Inferior parietal cortex (tissue), 1 donor: ENCODE data around the gene PUSL1.

ENCODE experiments used
- DNase-seq: peaks from one replicate; pipeline ENCODE4 v3.0.0-alpha.2; 2016; ENCODE audit errors: extremely low spot score

PUSL1 gene

DNA sequence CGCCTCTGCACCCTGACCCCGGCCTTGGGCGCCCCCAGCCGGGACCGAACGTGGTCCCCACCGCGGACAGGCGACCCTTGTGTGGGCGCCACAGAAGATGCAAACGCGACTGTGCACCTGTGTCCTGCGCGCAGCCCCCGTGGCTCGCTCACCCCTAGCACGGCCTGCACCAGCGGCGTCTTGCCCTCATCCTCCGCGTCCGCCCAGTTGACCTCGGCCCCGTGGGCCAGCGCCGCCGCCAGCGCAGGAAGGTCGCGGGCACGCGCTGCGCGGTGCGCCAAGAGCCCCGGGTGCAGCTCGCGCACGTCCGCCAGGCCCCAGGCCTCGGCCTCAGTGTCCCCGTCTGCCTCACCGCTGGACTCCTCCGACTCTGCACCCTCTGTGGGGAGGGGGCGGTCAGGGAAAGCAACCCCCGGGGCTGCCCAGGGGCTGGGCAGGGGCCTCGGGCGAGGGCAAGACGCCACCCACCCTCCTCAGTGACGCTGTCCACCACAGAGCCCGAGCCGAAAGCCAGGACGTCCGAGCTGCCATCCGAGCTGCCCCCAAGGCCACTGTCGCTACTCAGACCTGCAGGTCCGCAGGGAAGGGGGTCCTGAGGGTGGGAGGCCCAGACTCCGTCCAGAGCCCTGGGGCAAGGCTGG, 14.0 kb upstream of the PUSL1 start:
- DNase-seq: no peak

DNA sequence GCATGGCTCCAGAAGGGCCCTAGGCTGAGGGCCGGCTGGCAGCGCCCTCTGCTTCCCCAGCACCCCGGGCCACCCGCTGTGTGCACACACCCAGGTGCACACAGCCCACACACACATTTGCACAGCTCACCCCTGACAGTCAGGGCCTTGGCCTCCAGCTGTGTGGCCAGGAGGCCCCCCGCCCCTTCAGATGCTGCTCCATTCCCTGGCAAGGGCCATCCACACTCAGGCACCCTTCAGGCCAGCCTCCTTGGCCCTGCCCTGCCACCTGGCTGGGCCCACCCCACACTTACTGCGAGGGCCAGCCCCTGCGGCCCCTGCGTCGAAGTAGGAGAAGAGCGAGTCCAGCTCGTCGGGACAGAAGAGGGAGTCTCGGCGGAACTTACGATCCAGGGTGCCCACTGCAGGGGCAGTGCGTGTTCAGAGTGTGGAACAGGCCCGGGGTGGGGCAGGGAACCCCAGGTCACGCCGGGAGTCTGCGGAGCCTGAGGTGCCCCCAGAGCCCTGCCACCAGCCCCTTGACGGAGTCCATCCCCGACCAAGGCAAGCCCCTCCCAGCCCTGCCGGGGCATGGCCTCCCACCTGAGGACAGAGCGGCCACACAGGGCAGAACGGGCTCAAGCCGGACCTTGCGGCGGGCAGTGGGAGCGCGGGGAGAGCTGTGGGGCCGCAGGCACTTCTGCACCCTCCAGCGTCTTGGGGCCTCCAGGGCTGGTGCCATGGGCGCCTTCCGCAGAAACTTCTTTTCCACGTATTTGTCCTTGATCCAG, 13.1 kb upstream of the PUSL1 start:
- no peak for DNase-seq

DNA sequence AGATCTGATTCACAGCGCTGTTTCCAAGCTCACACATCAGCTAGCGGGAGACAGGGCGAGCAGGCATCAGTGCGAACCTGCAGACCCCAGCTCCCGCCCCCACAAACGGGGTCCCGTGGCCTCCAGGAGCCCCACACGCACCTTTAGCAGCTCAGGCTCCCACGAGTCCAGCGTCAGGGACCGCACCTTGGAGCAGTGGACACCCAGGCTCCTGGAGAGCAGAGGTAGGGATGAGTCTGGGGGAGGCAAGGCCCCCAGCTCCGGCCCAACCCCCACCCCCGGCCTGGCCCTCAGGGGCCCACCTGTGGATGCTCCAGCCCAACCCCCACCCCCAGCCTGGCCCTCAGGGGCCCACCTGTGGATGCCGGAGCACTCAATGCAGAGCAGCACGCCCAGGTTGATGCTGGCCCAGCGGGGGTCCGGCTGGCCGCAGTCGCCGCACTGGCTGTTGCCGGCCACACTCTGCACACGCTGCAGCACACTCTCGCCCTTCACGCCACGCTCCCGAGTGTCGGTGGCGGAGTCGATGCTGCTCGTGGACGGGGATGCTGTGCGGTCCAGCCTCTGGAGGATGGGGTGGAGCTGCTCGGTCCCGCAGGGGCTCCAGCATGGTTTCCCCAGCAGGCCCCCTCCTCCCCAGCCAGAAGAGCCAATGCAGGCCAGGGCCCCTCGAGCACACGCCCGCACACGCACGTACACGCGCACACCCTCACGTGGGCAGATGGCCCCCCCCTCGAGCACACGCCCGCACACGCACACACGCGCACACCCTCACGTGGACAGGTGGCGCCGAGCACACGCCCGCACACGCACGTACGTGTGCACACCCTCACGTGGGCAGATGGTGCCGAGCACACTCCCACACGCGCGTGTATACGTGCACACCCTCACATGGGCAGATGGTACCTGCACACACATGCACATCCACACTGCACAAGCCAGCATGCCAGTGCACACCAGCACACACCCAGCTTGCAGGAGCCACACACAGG, 12.0 kb upstream of the PUSL1 start:
- no peak for DNase-seq

DNA sequence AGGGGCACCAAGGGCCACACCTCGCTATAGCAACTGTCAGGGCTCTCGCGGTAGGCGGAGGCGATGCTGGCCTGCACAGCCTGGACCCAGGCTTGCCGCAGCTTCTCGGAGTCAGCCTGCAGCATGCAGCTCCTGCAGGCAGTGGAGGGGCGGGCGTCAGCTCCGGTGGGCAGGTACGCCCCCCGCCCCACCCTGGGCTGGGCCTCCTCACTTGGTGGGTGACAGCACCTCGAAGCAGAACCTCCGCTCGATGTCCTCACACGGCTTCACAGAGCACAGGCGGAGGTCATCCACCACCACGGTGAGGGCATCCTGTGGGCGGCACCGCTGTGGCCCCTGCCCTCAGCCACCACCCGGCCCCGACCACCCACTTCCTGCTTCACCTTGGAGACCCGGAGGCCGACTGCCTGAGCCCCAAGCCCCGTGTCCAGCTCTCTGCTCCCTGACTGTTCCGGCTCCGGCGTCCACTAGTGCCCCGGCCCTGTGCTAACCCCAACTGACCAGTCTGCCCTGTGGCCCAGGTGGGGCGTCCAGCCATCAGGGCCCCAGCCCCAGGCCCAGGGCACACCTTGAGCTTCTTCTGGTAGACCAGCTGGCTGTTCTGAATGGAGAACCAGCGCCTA, 10.5 kb upstream of the PUSL1 start:
- no peak for DNase-seq

DNA sequence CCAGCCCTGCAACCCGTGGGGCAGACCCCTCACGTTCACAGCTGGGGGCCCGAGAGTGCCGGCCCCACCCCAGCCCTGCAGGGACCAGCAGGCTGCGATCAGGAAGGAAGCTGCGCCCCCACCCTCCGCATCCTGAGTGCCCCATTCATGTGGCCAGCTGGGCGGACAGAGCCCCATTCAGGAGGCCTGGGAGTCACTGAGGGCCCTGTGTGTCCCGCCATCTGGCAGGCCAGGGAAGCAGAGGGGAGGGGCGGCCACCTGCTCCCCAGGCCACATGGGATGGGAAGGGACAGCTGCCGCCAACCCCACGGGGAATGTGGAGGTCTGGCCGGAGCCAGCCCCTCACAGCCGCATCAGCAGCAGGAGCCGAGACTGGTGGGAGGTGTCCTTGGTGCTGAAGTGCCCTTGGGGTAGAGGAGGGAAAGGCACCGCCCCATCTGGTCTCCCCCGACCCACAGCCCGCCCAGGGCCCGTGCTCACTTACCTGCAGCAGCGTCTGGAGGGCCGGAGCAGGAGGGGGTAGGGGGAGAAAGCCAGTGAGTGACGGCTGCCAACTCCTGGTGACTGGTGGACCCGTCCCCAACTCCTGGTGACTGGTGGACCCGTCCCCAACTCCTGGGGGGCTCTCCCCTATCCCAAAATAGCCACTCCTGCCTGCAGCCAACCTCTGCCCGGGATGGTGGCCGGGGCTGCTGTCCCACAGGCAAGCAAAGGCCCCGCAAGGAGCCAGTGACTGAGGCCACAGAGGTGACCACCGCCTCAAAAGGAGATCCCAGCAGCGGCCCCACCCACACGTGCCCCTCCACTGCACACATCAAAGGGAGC, 9.3 kb upstream of the PUSL1 start:
- DNase-seq: peak; percentile 82

DNA sequence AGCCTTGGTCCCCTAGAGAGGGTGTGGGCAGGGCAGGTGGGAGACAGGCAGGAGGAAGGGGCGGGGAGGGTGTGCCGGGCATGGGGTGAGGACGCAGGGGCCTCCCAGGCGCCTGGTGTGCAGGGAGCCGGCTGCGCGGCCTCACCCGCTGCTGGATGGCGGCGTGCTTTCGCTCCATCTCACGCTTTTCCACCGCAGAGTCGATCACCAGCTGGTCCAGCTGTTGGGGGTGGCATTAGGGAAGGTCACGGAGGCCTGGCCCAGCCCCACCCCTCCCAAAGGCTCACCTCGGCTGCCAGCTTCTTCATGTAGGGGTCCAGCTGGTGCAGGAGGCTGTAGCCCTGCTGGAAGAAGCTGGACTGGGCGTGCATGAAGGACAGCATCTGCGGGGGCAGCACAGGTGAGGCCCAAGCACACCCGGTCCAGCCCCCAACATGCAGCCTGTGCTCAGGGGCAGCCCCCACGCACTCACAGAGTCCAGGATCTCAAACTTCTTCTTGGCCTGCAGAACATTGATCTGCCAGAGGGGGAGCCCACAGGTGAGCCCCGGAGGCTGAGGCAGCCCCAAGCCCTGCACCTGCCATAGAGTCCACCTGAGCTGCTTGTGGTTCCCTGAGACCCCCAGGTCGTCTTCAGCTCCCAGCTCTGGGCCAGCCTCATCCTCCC, 8.6 kb upstream of the PUSL1 start:
- DNase-seq: no peak

DNA sequence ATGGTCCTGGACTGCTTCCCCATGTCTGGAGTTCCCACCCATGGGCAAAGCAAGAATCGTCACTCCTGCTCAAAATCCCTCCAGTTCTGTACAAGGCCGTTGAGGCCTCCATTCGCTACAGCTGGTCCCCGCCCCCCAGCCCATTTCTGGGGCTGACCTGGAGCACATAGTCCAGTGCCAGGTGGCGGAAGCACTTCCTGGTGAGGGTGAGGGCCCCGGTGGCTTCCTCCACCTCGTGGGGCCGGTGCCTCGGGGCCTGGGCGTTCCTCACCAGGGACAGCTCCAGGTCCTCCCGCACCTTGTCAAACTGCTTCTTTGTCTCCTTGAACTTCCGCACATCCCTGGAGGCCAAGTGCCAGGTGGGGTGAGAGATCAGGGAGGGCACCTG, 8.1 kb upstream of the PUSL1 start:
- DNase-seq: no peak

DNA sequence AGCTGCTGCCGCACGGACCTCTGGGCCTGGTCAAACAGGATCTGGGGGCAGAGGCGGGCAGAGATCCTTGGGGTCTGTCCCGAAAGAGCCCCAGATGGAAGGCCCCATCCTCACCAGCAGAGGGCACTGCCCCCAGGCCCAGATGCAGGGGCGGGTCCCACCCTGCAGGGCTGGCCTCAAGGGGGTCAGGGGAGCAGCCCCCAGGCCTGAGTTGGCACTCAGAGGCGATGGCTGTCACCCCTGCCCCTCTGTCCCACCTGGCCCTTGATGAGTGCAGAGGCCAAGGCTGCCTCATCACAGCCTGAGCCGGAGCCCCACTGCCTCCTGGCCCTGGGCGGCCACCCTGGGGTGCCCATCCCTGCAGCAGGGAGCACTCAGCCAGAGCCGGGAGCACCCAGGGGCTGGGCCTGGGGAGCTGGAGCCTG, 6.4 kb upstream of the PUSL1 start:
- no peak for DNase-seq

DNA sequence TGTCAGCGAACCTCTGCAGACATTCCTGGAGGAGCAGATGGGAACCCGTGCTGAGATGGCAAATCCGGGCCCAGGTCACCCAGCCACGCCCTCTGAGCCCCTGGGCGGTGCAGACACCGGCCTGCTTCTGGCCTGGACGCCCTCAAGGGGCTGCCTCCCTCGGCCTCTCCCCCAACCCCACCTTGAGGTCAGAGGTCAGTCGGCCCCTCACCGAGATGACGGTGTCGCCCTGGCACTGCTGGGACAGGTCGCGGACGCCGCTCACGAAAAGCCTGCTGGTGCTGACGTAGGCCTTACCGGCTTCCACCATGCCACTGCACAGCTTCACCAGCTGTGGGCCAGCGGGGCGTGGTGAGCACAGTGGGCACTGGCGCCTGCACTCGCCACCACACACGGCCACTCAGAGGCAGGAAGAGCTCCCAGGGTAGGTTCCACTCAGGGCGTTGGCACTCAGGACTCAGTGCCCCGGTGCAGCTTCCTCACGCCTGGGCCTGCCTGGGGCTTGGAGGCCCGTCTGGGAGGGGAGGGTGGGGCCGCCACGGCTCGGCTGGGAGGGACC, 5.4 kb upstream of the PUSL1 start:
- DNase-seq: no peak

DNA sequence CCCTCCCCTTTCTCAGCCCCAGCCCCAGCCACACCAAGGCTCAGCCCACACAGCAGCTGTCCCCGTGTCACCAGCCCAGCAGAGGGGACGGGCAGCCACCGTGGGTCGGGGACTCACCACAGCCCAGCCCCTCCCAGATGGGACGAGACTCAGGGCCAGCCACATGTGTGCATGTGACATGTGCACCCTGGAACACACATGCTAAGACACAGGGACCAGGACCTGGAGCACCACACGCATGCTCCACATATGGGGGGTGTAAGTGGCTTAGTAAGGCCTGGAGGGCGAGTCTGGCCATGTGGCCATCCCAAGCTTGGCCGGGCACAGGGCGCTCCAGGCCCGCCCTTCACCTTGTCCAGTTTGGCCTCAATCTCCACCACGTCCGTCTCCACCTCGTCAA, 4.7 kb upstream of the PUSL1 start:
- no peak for DNase-seq

DNA sequence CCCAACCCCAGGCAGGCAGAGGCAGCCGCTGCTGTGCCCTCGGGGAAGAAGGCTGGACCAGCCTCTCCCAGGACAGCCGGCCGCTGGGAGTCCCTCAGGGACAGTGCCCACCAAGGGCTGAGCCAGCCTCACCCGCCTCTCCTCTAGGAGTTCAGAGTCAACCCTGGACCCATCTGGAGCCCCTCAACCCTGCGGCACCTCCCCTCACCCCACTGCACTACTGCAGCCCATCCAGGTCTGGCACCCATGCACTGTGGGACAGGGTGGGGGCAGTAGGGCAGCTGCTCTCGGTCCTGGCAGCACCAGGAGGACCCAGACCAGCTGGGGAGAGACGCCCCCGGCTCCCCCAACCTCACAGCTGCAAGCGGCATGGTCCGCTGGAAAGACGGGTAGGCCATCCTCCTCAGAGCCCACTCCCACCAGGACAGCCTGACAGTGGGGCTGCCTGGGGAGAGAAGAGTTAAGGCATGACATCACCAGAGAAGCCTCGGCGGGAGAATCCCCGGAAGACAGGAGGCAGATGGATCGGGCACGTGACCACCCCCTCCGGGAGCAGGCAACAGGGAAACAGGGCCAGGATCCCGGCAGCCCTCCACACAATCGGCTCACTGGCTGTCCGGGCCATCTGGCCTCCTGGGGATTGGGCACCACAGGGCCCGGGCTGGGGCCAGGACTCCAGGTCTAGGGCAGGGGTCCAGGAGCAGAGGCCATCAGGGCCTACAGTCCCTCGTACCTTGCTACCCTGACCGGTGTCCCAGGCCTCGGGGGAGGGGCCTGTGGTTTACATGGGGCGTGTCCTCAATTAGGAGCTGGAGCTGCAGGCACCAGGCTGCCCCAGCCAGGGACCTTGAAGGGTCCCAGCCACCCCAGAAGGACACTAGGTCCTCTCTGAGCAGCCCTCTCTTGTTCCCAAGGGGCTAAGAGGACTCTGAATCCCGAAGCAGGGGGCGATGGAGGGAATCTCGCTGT, 3.8 kb upstream of the PUSL1 start:
- DNase-seq: peak; percentile 87

DNA sequence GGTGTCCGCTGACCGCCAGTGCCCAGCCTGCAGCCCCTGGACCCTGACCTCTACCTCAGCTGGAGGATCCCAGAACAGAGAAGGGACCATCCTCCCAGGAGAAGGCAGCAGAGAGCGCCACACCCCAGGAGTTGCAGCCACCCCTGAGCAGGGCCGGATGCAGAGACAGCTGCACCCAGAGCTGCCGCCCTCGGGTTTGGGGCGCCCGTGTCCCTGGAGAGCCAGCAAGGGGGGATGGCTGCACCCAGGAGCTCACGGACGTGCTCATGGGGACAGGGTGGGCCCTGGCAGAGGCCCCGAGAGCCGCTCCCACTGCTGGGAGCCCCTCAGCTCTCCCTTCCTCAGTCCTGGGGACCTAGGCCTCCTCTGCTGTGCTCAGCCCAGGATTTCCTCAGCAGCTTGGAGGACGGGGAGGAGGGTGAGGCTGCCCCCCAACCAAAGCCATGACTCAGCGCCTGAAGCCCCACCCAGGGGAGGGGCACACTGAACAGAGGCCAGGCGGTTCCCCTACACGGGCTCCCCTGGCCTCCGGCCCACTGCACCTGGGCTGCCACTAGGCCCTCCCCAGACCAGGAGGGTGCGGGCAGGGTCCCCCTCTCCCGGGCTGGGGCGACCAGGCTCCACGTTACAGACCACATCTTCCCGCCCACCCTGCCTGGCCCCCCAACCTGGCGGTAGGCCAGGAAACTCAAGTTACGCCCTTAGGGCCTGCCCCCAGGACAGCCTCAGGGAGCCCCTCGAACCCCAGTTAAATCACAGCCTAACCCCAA, 2.9 kb upstream of the PUSL1 start:
- DNase-seq: peak; percentile 42

DNA sequence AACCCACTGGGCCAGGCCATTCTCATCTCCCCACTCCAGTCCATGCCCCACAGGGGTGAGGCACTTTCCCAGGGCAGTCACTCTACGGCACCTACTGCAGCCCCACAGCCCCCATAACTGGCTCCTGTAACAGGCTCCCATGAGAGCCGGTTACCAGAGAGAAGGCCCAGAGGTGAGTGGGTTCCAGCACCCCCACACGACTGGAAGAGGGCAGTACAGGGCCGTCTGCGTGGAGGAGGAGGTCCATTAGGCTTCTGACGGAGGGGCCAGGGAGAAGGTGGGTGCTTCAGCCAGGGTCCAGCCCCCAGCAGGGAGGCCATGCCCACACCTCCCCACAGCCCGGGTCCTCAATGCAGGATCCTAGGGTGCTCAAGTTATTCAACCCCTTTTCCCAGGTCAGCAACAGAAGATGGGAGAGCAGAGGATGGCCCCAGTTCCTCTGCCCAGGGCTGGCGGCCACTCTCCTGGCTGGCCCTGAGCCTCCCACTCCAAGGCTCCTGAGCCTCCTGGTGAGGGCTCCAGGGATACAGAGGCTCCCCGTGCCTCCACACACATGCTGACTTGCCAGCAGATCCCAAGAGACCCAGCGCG, 2.2 kb upstream of the PUSL1 start:
- DNase-seq: no peak

DNA sequence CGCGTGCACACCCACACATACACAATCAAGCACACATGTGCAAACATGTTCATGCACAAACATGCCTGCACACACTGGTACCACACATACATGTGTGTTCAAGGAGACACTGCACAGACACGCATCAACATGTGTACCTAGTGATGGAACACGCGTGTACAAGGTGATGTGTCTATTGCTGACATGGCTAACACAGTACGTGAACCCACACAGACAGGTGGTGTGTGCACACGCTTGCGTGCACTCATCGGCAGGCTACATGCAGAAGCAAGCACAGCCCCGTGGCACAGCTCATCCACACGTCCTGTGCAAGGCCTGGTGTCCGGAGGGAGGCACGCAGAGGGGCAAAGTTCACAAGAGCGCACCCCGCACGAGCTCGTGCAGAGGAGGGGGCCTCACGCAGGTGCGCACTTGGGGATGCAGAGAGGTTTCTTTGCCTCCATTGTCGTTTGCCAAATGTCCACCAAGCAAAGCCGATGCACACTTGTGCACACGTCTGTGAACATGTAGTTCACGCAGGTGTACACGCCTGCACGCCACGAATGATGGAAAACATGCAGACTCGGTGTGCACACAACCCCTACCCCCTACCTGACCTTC, 1.6 kb upstream of the PUSL1 start:
- no peak for DNase-seq

DNA sequence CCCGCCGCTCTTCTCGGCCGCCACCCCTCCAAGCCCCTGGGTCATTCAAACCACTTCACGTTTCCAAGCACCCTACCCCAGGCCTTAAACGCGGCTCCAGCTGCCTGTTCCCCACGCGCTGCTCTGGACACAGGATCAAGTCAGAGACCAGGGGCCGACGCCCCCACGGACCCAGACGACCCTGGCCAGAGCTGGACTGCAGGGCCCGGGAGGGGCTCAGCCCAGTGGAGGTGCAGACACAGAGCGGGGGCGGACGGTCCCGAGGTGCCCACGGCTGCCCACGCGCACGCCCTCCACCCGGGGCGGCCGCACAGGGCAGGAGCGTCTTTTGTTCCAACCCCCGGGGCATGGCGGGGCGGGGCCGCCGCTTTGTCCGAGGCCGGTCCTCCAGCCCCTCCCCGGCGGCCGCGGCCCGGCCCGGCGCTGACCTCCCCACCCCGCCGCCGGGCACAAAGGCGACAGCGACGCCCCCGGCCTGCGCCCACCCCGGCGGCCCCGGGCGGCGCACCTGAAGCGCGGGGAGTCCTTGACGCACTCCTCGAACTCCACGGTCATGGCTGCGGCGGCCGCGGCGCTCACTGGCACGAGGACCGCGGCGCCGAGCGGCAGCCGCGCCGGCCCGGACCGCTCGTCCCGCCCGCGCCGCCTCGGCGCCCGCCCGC, 1.0 kb upstream of the PUSL1 start:
- no peak for DNase-seq

DNA sequence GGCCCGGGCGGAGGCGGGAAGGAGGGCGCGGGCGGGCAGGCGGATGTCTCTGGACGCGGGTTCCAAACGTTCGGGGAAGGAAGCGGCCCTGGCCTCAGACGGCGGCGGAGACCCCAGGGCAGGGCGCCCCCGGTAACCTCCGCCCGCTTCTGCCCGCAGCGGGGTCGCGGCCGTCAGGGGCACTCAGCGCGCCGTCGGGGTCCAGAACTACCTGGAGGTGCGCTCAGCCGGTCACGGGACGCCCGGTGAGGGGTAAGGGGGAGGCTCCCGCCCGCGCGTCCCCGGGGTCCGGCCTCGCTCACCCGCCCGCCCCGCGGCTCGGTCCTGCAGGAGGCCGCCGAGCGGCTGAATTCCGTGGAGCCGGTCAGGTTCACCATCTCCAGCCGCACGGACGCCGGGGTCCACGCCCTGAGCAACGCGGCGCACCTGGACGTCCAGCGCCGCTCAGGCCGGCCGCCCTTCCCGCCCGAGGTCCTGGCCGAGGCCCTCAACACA, 406 bp downstream of the PUSL1 start:
- no peak for DNase-seq
